CD1c-positive myeloid dendritic cell (primary cell): ENCODE data around the gene SACM1L.

ENCODE experiments used
- DNase-seq: peaks from one replicate; pipeline ENCODE4 v3.0.0-alpha.2; 2016; ENCODE audit errors: extremely low spot score

The SACM1L gene, protein sequence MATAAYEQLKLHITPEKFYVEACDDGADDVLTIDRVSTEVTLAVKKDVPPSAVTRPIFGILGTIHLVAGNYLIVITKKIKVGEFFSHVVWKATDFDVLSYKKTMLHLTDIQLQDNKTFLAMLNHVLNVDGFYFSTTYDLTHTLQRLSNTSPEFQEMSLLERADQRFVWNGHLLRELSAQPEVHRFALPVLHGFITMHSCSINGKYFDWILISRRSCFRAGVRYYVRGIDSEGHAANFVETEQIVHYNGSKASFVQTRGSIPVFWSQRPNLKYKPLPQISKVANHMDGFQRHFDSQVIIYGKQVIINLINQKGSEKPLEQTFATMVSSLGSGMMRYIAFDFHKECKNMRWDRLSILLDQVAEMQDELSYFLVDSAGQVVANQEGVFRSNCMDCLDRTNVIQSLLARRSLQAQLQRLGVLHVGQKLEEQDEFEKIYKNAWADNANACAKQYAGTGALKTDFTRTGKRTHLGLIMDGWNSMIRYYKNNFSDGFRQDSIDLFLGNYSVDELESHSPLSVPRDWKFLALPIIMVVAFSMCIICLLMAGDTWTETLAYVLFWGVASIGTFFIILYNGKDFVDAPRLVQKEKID

DNA sequence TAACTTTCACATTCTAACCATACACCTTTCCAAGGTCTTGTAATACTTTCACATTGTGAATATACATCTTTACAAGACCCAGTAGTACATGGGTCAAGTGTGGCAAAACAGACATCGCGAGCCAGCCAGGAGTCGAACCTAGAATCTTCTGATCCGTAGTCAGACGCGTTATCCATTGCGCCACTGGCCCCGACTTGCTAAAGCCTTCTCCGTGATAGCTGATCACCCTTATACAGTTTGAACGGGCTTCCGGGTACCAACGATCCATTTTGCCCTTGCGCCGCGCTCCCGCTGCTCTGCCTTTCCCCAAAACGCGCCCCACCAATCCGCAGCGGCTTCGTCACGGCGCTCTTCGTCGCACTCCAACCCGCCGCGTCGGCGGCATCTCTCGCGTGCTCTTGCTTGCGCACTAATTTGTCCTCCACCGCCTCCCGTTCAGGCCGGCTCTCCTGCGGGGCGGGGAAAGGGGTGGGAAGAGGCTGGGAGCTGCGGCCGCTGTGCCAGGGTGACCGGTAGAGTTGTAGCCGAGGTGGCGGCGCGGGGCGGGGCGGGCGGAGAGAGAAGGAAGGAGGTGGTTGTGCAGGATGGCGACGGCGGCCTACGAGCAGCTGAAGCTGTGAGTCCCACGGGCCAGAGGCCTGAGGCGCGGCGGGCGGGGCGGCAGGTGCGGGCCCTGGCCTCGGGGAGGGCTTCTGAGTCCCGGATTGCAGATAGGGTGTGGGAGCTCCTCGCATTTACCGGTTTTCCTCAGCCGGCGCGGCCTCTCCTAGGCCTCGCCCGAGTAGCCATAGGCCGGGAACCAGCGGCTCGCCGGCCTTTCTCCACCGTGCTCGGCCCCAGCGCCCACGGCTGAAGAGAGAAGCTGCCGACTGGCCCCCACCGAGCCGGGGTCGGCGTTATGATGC lies at the start of gene SACM1L:
SACM1L (plus strand) TSS at position 515 of the 905 bp plus-strand sequence; CDS start at position 585, 70 bp downstream.
- peak; percentile 99 for DNase-seq

GRCh38 chr3:45640091-45640507 lies 49.1 kb upstream of the SACM1L start:
- DNase-seq, result peak; percentile 82

- DNase-seq, result no peak
These were observed 48.4 kb upstream of the SACM1L start for GRCh38 chr3:45640724-45641361.

DNA sequence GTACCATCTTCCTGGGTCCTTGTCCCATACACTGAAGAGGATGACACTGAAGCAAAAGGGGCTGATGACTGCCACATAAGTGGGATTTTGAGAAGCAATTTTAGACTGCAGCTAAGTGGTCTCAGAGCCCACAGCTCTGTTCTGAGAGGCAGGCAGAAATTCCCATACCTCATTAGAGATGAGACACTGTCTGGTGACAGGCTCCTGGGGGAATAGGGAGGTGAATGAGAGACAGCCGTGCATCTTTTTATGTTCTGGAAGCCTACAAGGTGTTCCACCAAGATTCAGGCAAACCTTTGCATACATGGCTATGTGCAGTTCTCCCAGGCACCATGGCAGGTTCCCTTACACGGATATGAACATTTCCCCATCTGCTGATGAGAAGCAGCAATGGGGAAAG lies 47.4 kb upstream of the SACM1L start:
- DNase-seq, result no peak

DNA sequence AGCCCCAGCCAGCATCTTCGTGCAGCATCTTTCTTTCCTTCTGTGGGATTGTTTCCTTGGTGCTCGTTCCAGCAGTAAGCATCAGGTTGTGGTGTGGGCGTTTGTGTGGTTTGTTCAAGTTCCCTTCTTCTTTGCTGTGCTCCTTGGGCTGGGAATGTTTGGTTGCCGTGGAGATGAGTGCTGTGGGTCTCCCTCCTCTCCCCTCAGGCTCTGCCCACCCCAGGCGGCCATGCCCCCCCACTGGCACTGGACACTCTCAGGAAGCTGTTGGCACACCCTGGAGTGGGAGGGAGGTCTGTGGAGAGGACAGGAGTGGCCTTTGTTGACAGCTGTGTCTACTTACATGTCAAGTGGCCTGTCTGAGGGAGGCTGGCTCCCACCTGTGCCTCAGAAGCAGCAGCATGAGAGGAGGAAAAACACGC lies 46.5 kb upstream of the SACM1L start:
- DNase-seq, result peak; percentile 84

- DNase-seq, result no peak
These were observed 45.0 kb upstream of the SACM1L start for GRCh38 chr3:45644063-45644790.

GRCh38 chr3:45644791-45645201 lies 44.4 kb upstream of the SACM1L start:
- DNase-seq, result peak; percentile 43

GRCh38 chr3:45646051-45646585 lies 43.1 kb upstream of the SACM1L start:
- peak; percentile 81 for DNase-seq

DNA sequence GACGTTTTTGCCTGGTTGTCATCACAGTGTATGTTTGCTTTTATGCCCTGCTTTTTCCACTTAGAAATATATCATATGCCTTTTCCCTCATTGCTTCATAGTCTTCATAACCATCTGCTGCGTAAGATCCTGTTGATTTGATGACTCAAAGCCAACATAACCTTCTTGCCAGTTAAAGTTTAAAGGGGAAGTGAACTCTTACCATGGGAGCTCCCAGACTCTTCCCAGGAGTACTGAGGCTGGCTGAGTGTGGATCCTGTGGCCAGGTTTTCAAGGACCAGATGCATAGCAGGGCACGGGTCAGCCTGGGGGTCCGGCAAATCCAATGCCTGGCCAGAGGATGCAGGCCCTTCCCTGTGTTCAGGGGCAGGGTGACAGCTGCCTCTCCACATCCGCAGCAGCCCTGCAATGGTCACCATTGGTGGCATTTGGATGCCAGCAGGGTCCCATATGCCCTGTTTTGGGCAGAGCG lies 42.0 kb upstream of the SACM1L start:
- peak; percentile 90 for DNase-seq

GRCh38 chr3:45653205-45653604 lies 36.0 kb upstream of the SACM1L start:
- no peak for DNase-seq

DNA sequence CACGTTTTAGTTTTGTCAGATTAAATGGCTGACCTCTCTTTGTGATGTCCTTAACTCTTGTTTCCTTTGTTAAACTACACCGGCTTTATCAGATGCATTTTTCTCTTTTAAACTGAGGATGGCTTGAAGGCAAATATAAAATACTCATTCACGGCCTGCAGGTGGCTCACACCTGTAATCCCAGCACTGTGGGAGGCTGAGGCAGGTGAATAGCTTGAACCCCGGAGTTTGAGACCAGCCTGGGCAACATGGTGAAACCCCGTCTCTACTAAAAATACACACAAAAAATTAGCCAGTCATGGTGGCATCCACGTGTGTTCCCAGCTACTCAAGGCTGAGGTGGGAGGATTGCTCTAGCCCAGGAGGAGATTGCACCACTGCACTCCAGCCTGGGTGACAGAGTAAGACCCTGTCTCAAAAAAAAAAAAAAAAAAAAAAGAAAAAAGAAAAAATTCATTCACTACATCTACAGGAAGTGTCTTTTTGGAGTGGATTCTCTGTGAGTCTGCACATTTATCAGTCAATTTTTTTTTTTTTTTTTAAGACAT lies 34.7 kb upstream of the SACM1L start:
- no peak for DNase-seq

DNA sequence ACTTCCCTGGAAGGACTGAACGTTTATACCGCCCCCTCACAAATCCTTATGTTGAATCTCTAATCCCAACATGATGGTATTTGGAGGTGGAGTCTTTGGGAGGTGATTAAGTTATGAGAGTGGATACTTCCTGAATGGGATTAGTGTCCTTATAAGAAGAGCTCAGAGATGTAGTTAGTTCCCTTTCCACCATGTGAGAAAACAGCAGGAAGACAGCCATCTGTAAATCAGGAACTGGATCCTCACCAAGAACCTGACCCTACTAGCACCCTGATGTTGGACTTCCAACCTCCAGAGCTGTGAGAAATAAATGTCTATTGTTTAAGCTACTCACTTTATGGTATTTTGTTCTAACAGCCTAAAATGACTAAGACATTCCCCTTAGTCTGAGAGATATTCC lies 33.3 kb upstream of the SACM1L start:
- DNase-seq, result peak; percentile 75

GRCh38 chr3:45656575-45657363 lies 32.4 kb upstream of the SACM1L start:
- peak; percentile 96 for DNase-seq

GRCh38 chr3:45657853-45658252 lies 31.3 kb upstream of the SACM1L start:
- DNase-seq, result no peak

DNA sequence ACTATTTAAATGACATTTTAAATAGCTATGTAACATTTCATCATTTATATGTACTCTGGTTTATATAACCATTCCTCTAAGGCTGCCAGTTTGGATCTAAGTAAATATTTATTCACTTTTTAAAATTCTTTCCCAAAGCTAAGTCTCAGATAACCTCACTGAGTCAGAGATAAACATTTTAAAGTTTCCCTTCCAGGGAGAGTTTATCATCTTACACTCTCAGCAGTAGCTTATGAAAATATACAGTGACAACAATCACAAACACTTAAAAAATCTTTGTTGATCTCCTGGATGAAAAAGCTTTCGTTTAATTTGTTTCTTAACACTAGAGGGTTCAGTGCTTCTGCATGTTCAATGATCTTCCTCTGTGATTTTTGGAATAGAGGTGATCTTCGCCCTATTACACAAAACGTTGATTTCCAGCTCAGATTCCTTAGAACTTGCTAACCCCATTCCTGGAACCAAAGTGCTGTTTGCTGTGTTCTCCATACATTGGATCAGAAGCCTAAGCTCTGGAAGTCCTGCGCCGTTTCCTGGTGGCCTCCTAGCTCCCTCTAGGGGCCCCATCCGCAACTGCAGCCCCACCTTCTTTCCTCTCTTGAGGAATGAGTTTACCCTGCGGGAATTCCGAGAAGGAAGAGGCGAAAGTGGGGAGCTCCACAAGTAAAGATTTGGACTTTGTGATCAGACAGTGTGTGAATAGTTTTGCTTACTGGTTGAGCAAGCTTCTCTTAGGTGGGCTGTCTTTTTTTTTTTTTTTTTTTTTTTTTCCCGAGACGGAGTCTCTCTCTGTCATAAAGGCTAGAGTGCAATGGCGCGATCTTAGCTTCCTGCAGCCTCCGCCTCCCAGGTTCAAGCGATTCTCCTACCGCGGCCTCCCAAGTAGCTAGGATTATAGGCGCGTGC lies 29.3 kb upstream of the SACM1L start:
- peak; percentile 69 for DNase-seq

DNA sequence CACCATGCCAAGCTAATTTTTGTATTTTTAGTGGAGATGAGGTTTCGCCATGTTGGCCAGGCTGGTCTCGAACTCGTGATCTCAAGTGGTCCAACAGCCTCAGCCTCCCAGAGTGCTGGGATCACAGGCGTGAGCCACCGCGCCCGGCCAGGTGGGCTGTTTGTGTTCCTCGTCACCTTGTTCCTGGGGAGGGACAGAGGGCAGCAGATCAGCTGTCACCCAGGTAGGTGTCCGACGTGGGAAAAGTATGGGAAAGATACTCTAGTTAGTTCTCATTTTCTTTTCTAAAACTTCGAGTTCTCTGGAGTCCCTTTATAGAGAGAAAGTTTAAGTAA lies 28.7 kb upstream of the SACM1L start:
- no peak for DNase-seq

DNA sequence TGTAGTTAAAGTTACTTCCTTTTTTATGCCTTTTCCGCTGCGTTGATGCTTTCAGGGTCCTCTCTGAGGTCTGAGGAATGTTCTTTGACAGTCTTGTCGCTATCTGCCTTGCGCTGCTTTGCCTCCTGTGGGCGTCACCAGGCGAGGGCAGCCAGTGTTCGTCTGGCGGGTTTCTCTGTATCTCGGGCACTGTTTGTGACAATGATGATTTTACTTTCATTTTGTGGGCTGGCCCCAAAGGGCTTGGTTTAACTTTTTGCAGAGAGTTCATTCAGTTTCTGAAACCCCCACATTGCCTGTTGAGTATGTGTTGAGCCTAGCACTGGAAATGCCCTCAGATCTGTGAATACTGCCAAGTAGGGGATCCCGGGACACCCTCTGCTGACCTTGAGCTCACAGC lies 24.6 kb upstream of the SACM1L start:
- peak; percentile 58 for DNase-seq

- peak; percentile 66 for DNase-seq
These were observed 24.1 kb upstream of the SACM1L start for GRCh38 chr3:45665101-45665572.
